Karpas-422 (cell line): ENCODE data around the gene ADAM8. TPM values are rescaled to one million over a fixed set of nuclear protein-coding genes. Genes with fewer than 3 reads are reported as not detected.

Experiments used
- DNase-seq: peaks from one replicate; pipeline ENCODE4 v3.0.0-alpha.2; 2015
- H2AFZ ChIP-seq: fragments of 200-600 bp; sonication (generic); 2 replicates; pipeline ENCODE4 v1.6.1; 2014; ENCODE audit warnings: antibody characterized with exemption, low read length, mixed read lengths
- H3K27ac ChIP-seq: fragments of 200-600 bp; sonication (generic); 2 replicates; pipeline ENCODE4 v1.5.1; 2014; ENCODE audit warnings: mild to moderate bottlenecking, low read length, moderate library complexity
- H3K27me3 ChIP-seq: fragments of 200-600 bp; sonication (generic); 2 replicates; pipeline ENCODE4 v1.6.1; 2014; ENCODE audit warnings: low read length, mixed read lengths
- H3K36me3 ChIP-seq: fragments of 200-600 bp; sonication (generic); 2 replicates; pipeline ENCODE4 v1.6.1; 2014; ENCODE audit warnings: low read length, mixed read lengths; ENCODE audit not compliant: insufficient read depth
- H3K4me1 ChIP-seq: fragments of 200-600 bp; sonication (generic); 2 replicates; pipeline ENCODE4 v1.6.1; 2014; ENCODE audit warnings: mild to moderate bottlenecking, low read length, mixed read lengths
- H3K4me2 ChIP-seq: fragments of 200-600 bp; sonication (generic); 2 replicates; pipeline ENCODE4 v1.6.1; 2014; ENCODE audit warnings: low read length, low read depth, mild to moderate bottlenecking; ENCODE audit not compliant: poor library complexity, severe bottlenecking
- H3K4me3 ChIP-seq: fragments of 200-600 bp; sonication (generic); 2 replicates; pipeline ENCODE4 v1.5.1; 2014; ENCODE audit warnings: mild to moderate bottlenecking, antibody characterized with exemption, low read length, mixed read lengths
- H3K79me2 ChIP-seq: fragments of 200-600 bp; sonication (generic); 2 replicates; pipeline ENCODE4 v1.6.1; 2014; ENCODE audit warnings: mild to moderate bottlenecking, low read length, mixed read lengths
- H3K9ac ChIP-seq: fragments of 200-600 bp; sonication (generic); 2 replicates; pipeline ENCODE4 v1.6.0; 2014; ENCODE audit warnings: low read length
- H3K9me2 ChIP-seq: fragments of 200-600 bp; sonication (generic), shearing (Covaris generic); replicated peaks from 2 replicates; pipeline ENCODE4 v1.6.0; 2014; ENCODE audit warnings: mild to moderate bottlenecking, low read length, moderate library complexity; ENCODE audit not compliant: insufficient read depth
- H3K9me3 ChIP-seq: fragments of 300-700, 200-600 bp; sonication (generic); 2 replicates; pipeline ENCODE4 v1.6.1; 2014; ENCODE audit warnings: low read length, mixed read lengths
- H4K20me1 ChIP-seq: fragments of 200-600 bp; sonication (generic); 2 replicates; pipeline ENCODE4 v1.6.1; 2014; ENCODE audit warnings: mild to moderate bottlenecking, antibody characterized with exemption, low read length, low read depth; ENCODE audit not compliant: insufficient read depth
- total RNA-seq: library from RNA; depleted of rRNA; stranded (reverse); fragments of >200 nt; shearing (Covaris generic); gene quantifications from 2 replicates; pipeline ENCODE4 v1.2.3, GENCODE V29; 2014; ENCODE audit warnings: low replicate concordance

Gene ADAM8
- total RNA-seq, 1 experiment from 2014 or later, result 0.71 TPM

DNA sequence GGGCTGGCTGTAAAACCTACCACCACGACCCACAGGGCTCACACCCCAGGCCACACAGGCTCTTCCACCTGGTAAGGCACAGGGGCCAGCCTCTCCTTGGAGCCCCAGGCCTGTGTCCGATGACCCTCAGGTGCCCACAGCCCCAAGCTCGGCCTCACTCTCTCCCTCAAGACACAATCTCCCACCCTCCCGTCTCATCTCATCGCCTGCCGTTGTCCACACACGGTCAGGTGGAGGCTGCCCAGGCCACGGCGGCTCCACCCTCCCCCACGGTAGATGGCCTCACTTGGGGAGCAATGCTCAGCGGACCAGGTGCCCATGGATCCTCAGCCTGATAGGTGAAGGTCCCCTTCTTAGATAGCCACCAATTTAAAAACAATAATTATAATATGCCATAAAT is 55.3 kb downstream of the ADAM8 start:
- DNase-seq, result no peak
- Histone ChIP-seq H3K27me3 (no peaks in the 10 kb centered on the region), H3K9me2 (no peaks in the 10 kb centered on the region), H3K27ac (no peak overlapping the region), H3K4me1 (no peaks in the 10 kb centered on the region), H2AFZ (no peak overlapping the region), H3K4me3 (no peak overlapping the region), H3K9me3 (no peaks in the 10 kb centered on the region), H3K36me3 (no peaks in the 10 kb centered on the region), H3K9ac (no peak overlapping the region), H4K20me1 (no peaks in the 10 kb centered on the region), H3K79me2 (no peaks in the 10 kb centered on the region), H3K4me2 (no peak overlapping the region)

DNA sequence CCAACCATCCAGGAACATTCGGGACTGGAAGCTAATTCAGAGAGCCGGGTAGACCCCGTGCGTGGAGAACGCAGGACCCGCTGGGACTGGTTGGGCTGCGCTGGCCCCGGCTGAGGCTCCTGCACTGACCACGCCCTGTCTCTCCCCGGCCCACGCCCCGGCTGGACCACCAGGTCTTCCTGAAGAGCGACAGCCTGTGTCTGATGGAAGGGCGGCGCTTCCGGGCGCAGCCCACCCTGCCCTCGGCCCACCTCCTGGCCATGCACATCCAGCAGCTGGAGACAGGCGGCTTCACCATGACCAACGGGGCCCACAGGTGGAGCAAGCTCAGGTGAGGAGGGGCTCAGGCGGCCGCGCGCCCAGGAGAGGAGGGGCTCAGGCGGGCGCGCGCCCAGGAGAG is 56.9 kb downstream of the ADAM8 start:
- no peaks in the 10 kb centered on the region for H3K4me1 ChIP-seq
- H3K27me3 ChIP-seq, result no peaks in the 10 kb centered on the region
- H3K36me3 ChIP-seq, result no peaks in the 10 kb centered on the region
- H3K9me3 ChIP-seq, result no peaks in the 10 kb centered on the region
- H3K9ac ChIP-seq, result no peak overlapping the region
- H4K20me1 ChIP-seq, result no peaks in the 10 kb centered on the region
- H3K4me3 ChIP-seq, result no peak overlapping the region
- DNase-seq, result no peak
- no peaks in the 10 kb centered on the region for H3K79me2 ChIP-seq
- no peak overlapping the region for H2AFZ ChIP-seq
- H3K9me2 ChIP-seq, result no peaks in the 10 kb centered on the region
- no peak overlapping the region for H3K27ac ChIP-seq
- H3K4me2 ChIP-seq, result no peak overlapping the region

DNA sequence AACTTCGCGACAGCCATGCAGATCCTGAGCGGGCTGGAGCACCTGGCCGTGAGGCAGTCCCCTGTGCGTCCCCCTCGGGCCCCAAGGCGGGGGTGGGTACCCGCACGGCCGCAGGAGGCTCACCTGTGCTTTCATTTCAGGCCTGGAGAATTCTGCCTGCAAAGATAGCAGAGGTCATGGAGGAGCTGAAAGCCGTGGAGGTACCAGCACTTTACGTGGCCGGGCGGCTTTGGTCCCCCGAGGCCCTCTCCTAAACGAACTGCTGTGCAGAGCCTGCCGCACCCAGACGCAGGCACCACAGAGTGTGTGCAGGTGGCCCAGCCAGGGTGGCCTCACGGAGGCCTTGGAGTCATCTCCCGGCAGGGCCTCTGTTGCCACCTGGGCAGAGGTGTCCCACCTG is 57.8 kb downstream of the ADAM8 start:
- H3K27ac ChIP-seq, result no peak overlapping the region
- no peaks in the 10 kb centered on the region for H3K4me1 ChIP-seq
- H3K79me2 ChIP-seq, result no peaks in the 10 kb centered on the region
- no peaks in the 10 kb centered on the region for H3K9me3 ChIP-seq
- H3K36me3 ChIP-seq, result no peaks in the 10 kb centered on the region
- no peak overlapping the region for H3K4me2 ChIP-seq
- no peak overlapping the region for H2AFZ ChIP-seq
- H3K9ac ChIP-seq, result no peak overlapping the region
- H4K20me1 ChIP-seq, result no peaks in the 10 kb centered on the region
- DNase-seq, result no peak
- no peaks in the 10 kb centered on the region for H3K27me3 ChIP-seq
- no peaks in the 10 kb centered on the region for H3K9me2 ChIP-seq
- H3K4me3 ChIP-seq, result no peak overlapping the region

DNA sequence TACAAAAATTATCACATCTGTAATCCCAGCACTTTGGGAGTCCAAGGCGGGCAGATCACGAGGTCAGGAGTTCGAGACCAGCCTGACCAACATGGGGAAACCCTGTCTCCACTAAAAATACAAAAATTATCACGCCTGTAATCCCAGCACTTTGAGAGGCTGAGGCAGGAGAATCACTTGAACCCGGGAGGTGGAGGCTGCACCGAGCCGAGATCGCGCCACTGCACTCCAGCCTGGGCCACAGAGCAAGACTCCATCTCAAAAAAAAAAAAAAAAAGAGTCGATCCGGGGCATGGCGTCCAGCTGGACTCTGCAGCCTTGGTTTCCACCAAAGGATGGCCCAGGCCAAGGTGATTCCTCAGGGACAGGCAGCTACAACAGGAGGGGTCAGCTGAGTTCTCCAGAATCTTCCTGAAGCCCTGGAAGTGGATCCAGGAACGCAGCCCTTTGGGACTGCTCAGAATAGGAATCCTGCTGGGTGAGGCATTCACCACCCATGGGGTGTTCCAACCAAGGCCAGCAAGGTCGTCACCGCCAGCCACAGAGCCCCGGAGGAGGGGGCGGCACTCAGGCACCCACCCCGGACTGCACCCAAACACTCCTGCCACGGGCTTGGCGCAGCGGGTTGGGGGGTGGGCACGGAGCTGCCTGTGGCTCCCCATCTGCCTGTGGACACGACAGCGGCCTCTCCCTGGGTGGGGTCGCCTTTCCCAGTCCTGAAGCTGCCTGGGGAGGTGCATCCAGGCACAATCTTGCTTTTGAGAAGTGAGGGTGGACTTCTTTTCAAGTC is 58.7 kb downstream of the ADAM8 start:
- H3K4me2 ChIP-seq, result no peak overlapping the region
- no peaks in the 10 kb centered on the region for H3K27me3 ChIP-seq
- no peaks in the 10 kb centered on the region for H3K9me3 ChIP-seq
- no peak for DNase-seq
- no peak overlapping the region for H2AFZ ChIP-seq
- no peaks in the 10 kb centered on the region for H3K9me2 ChIP-seq
- no peaks in the 10 kb centered on the region for H3K4me1 ChIP-seq
- no peak overlapping the region for H3K4me3 ChIP-seq
- no peaks in the 10 kb centered on the region for H3K36me3 ChIP-seq
- H3K79me2 ChIP-seq, result no peaks in the 10 kb centered on the region
- no peaks in the 10 kb centered on the region for H4K20me1 ChIP-seq
- no peak overlapping the region for H3K9ac ChIP-seq
- H3K27ac ChIP-seq, result no peak overlapping the region

DNA sequence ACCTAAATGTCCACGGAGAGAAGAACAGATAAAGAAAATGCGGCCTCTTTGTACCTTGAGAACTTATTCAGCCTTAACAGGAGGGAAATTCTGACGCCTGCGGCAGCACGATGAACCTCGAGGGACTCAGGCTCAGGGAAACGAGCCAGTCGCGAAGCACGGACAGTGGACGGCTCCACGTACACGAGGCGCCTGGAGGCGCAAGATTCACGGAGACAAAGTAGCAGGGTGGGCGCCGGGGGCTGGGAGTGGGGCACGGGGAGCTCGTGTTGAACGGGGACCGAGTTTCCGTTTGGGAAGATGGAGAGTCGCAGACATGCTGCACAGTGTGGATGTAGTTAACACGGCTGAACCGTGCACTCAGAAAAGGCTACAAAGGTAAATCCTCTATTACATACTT is 59.9 kb downstream of the ADAM8 start:
- H3K36me3 ChIP-seq, result no peaks in the 10 kb centered on the region
- no peak overlapping the region for H3K4me3 ChIP-seq
- no peak for DNase-seq
- H3K27ac ChIP-seq, result no peak overlapping the region
- H3K9me2 ChIP-seq, result no peaks in the 10 kb centered on the region
- H4K20me1 ChIP-seq, result no peaks in the 10 kb centered on the region
- no peak overlapping the region for H3K9ac ChIP-seq
- H3K79me2 ChIP-seq, result no peaks in the 10 kb centered on the region
- H2AFZ ChIP-seq, result no peak overlapping the region
- no peak overlapping the region for H3K4me2 ChIP-seq
- H3K4me1 ChIP-seq, result no peaks in the 10 kb centered on the region
- no peaks in the 10 kb centered on the region for H3K9me3 ChIP-seq
- no peaks in the 10 kb centered on the region for H3K27me3 ChIP-seq

DNA sequence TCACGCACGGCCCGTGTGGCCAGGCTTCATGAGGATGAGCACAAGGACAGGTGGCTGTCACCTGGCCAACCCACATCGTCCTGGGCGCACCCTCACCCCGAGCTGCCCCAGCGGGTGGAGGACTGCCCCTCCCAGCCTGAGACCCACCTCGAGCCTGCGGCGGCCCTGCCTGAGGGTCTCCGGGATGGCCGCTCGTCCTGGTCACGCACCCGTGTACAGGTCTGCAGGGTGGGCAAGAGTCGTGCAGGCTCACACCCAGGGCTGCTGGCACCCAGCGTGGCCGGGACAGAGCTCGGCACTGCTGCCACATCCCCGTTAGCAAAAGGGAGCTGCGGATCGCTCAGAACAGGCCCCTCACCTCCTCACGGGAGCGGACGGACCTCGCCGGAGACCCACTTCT is 61.1 kb downstream of the ADAM8 start:
- Histone ChIP-seq H2AFZ (no peak overlapping the region), H3K4me3 (no peak overlapping the region), H3K9ac (no peak overlapping the region), H3K27ac (no peak overlapping the region), H3K79me2 (no peaks in the 10 kb centered on the region), H3K9me2 (no peaks in the 10 kb centered on the region), H3K4me2 (no peak overlapping the region), H3K36me3 (no peaks in the 10 kb centered on the region), H3K9me3 (no peaks in the 10 kb centered on the region), H4K20me1 (no peaks in the 10 kb centered on the region), H3K4me1 (no peaks in the 10 kb centered on the region), H3K27me3 (no peaks in the 10 kb centered on the region)
- DNase-seq, result no peak

DNA sequence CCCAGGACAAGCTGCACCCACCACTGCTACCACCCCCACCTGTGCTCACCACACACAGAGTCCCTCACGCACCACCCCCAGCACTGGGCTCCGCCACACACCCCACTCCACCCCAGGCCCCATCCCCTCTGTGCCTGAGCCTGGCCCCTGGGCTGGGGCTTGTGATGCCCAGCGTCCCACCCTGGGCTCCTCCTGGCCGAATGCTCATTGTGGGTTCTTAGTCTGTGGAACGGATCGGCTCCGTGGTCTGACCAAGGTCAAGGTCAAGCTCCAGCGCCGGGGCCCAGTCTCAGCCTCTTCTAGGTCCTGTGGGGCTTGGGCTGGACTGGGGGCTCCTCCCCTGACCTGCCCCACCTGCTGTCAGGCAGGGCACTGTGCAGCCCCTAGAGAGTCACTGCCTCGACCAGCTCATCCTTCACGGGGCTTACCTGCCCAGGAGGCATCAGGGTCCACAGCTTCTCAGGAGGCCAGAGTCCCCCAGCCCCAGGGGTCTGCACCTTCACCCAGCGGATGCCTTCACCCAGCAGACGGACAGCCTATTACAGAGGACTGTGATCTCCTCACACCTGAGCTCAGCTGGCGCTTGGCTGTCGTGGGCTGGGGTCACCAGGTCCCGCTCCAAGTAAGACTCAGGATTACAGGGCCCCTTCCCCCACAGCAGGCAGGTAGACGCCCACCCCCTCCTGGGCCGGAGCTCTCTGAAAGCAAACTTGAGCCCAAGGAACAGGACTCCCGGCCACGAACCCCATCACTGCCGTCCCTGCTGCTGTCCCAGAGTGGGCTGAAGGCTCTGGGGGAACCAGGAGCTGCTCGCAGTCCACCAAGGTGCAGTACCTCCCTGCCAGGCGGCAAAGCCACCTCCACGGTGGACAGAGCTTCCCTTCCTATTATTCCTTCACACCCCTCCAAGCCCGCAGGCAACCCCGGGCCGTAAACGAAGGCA is 61.9 kb downstream of the ADAM8 start:
- Histone ChIP-seq H3K4me1 (no peaks in the 10 kb centered on the region), H3K4me3 (no peak overlapping the region), H3K9ac (no peak overlapping the region), H2AFZ (no peak overlapping the region), H3K27ac (no peak overlapping the region), H3K9me3 (no peaks in the 10 kb centered on the region), H4K20me1 (no peaks in the 10 kb centered on the region), H3K9me2 (no peaks in the 10 kb centered on the region), H3K79me2 (no peaks in the 10 kb centered on the region), H3K4me2 (no peak overlapping the region), H3K27me3 (no peaks in the 10 kb centered on the region), H3K36me3 (no peaks in the 10 kb centered on the region)
- no peak for DNase-seq

DNA sequence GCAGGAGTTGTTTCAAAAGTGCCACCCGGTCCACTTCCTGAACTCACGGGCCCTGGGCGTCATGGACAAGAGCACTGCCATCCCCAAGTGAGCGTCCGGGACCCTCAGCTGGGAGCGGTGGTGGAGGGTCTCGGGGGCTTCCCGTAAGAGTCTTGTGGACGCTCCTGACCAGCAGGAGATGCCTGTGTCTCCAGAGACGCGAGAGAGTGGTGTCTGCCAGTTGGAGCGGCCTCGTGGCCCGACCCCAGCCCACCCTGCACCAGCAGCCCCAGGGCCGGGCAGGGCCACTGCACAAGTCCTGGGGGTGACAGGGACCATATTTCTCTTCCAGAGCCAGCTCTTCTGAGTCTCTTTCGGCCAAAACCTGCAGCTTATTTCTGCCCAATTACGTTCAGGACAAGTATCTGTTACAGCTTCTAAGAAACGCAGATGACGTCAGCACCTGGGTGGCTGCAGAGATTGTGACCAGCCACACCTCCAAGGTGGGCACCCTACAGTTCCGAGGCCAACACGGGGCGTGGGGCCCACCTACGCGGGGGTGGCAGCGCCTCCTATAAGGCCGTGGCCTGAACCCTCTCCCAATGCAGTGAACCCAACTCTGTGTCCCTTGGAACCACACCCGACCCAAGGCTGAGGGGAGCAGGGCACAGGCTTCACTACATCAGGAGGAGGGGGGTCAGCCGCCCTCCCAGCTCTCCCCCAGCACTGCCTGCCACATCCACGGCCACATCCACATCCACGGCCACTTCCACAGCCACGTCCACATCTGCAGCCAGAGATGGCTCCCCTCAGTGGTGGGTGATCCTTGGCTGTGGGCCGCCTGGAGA is 62.8 kb downstream of the ADAM8 start:
- no peak overlapping the region for H3K4me2 ChIP-seq
- no peaks in the 10 kb centered on the region for H3K79me2 ChIP-seq
- H2AFZ ChIP-seq, result no peak overlapping the region
- DNase-seq, result no peak
- no peak overlapping the region for H3K4me3 ChIP-seq
- H3K9me2 ChIP-seq, result no peaks in the 10 kb centered on the region
- H3K36me3 ChIP-seq, result no peaks in the 10 kb centered on the region
- no peak overlapping the region for H3K9ac ChIP-seq
- H3K27ac ChIP-seq, result no peak overlapping the region
- H3K27me3 ChIP-seq, result no peaks in the 10 kb centered on the region
- H3K9me3 ChIP-seq, result no peaks in the 10 kb centered on the region
- H3K4me1 ChIP-seq, result no peaks in the 10 kb centered on the region
- no peaks in the 10 kb centered on the region for H4K20me1 ChIP-seq
